ENCODE measurements around the gene OR13C8.
"Not testable (repeated sequence)": the region's sequence is repeated elsewhere in the genome, so short reads cannot be mapped to it uniquely, and the experiment has no call there.

The OR13C8 gene

GRCh38 chr9:104568868-104569267 is at the start of gene OR13C8:
TSS of gene OR13C8 (plus strand) at chr9:104569168. CDS start at chr9:104569168, 0 bp downstream.
- DNase-seq = no peak

- DNase-seq = not testable (repeated sequence)
These were observed 48.7 kb upstream of the OR13C8 start for GRCh38 chr9:104520241-104520640.

GRCh38 chr9:104527109-104527508 is 41.9 kb upstream of the OR13C8 start, which contains the start of gene OR13C4:
TSS of gene OR13C4 (minus strand) at chr9:104527209. CDS start at chr9:104527209, 0 bp downstream.
- no peak for DNase-seq

GRCh38 chr9:104536756-104537155 is 32.2 kb upstream of the OR13C8 start, which contains the start of gene OR13C3:
TSS of gene OR13C3 (minus strand) at chr9:104536856. CDS start at chr9:104536723, 133 bp downstream.
- DNase-seq = no peak

- no peak for DNase-seq
These were observed 29.7 kb upstream of the OR13C8 start for GRCh38 chr9:104539275-104539674.

GRCh38 chr9:104544644-104545043 is 24.3 kb upstream of the OR13C8 start:
- no peak for DNase-seq

GRCh38 chr9:104553261-104553660 is 15.7 kb upstream of the OR13C8 start:
- no peak for DNase-seq

- no peak for DNase-seq
These were observed 13.4 kb upstream of the OR13C8 start for GRCh38 chr9:104555521-104555920.

GRCh38 chr9:104556830-104557634 is 11.9 kb upstream of the OR13C8 start:
- DNase-seq = no peak

GRCh38 chr9:104564358-104564757 is 4.6 kb upstream of the OR13C8 start:
- DNase-seq = no peak

GRCh38 chr9:104572612-104573011 is 3.6 kb downstream of the OR13C8 start:
- DNase-seq = no peak

GRCh38 chr9:104575456-104575855 is 6.5 kb downstream of the OR13C8 start:
- no peak for DNase-seq

GRCh38 chr9:104577263-104577662 is 8.3 kb downstream of the OR13C8 start:
- no peak for DNase-seq

- DNase-seq = no peak
These were observed 11.6 kb downstream of the OR13C8 start for GRCh38 chr9:104580562-104580961.

- DNase-seq = no peak
These were observed 17.7 kb downstream of the OR13C8 start for GRCh38 chr9:104586496-104587180.

GRCh38 chr9:104589626-104590025 is 20.7 kb downstream of the OR13C8 start:
- no peak for DNase-seq

GRCh38 chr9:104598749-104599148 is 29.8 kb downstream of the OR13C8 start:
- not testable (repeated sequence) for DNase-seq

- not testable (repeated sequence) for DNase-seq
These were observed 30.3 kb downstream of the OR13C8 start, which contains the start of gene OR13C5 for GRCh38 chr9:104599313-104599712. TSS of gene OR13C5 (minus strand) at chr9:104599413. CDS start at chr9:104599413, 0 bp downstream.

- DNase-seq = no peak
These were observed 35.8 kb downstream of the OR13C8 start for GRCh38 chr9:104604801-104605200.

- not testable (repeated sequence) for DNase-seq
These were observed 36.6 kb downstream of the OR13C8 start, which contains the start of gene OR13C2 for GRCh38 chr9:104605527-104605926. TSS of gene OR13C2 (minus strand) at chr9:104605627. CDS start at chr9:104605627, 0 bp downstream.

- DNase-seq = no peak
These were observed 37.2 kb downstream of the OR13C8 start for GRCh38 chr9:104606152-104606551.

GRCh38 chr9:104608336-104608735 is 39.4 kb downstream of the OR13C8 start:
- no peak for DNase-seq

- DNase-seq = no peak
These were observed 42.2 kb downstream of the OR13C8 start for GRCh38 chr9:104611213-104611612.

GRCh38 chr9:104617418-104617817 is 48.5 kb downstream of the OR13C8 start:
- DNase-seq = no peak
